A549 treated with GW870086 at 1 μM for 4 hours (cell line): ENCODE data around the gene CDC42BPG. TPM values are rescaled to one million over a fixed set of nuclear protein-coding genes. Genes with fewer than 3 reads are reported as not detected.

ENCODE experiments used
- total RNA-seq: library from RNA; stranded (reverse); fragments of 200-300 nt; extraction: Qiagen RNA extraction; gene quantifications from 5 replicates; pipeline ENCODE4 v1.2.3, GENCODE V29; 2022; ENCODE audit warnings: low read depth

CDC42BPG gene
- total RNA-seq: 1.1 to 1.8 TPM (median 1.6 TPM) in 5 replicates

GRCh38 chr11:64844330-64845128, at the start of gene CDC42BPG:
Gene CDC42BPG, minus strand, starts transcription at chr11:64844653. Its CDS starts 84 bp downstream, at chr11:64844569.

GRCh38 chr11:64878494-64879243, 34.2 kb upstream of the CDC42BPG start, which contains the start of gene EHD1:
Gene EHD1, minus strand, starts transcription at chr11:64878621. Its CDS starts 157 bp downstream, at chr11:64878464.

GRCh38 chr11:64810271-64810890, 34.1 kb downstream of the CDC42BPG start, which contains the start of gene MEN1:
Gene MEN1, minus strand, starts transcription at chr11:64810551. Its CDS starts 442 bp downstream, at chr11:64810109.

GRCh38 chr11:64803158-64803845, 41.2 kb downstream of the CDC42BPG start, which contains the start of gene MAP4K2:
Gene MAP4K2, minus strand, starts transcription at chr11:64803214. Its CDS starts 65 bp downstream, at chr11:64803149.

GRCh38 chr11:64778473-64779298, 65.8 kb downstream of the CDC42BPG start, which contains the start of gene SF1:
Gene SF1, minus strand, starts transcription at chr11:64778542. Its CDS starts 150 bp downstream, at chr11:64778392.

Other genes starting within 250 kb of the CDC42BPG start
- gene NRXN2, start 121.5 kb downstream of the CDC42BPG start, total RNA-seq: 0.19 to 0.35 TPM (median 0.27 TPM) in 5 replicates
- 1.1 to 2.6 TPM (median 1.4 TPM) in 5 replicates for gene RASGRP2, start 100.5 kb downstream of the CDC42BPG start, total RNA-seq
- 0.17 to 0.58 TPM (median 0.32 TPM) in 5 replicates for gene PYGM, start 84.7 kb downstream of the CDC42BPG start, total RNA-seq
- gene SF1, start 66.1 kb downstream of the CDC42BPG start, total RNA-seq: 160 to 206 TPM (median 161 TPM) in 5 replicates
- 6.9 to 9.1 TPM (median 8.0 TPM) in 5 replicates for gene MAP4K2, start 41.4 kb downstream of the CDC42BPG start, total RNA-seq
- 28.7 to 39.3 TPM (median 36.7 TPM) in 5 replicates for gene MEN1, start 34.1 kb downstream of the CDC42BPG start, total RNA-seq
- gene EHD1, start 34.0 kb upstream of the CDC42BPG start, total RNA-seq: 104 to 140 TPM (median 129 TPM) in 5 replicates
- 12.9 to 22.4 TPM (median 20.8 TPM) in 5 replicates for gene ATG2A, start 72.6 kb upstream of the CDC42BPG start, total RNA-seq
- 3.6 to 6.2 TPM (median 4.2 TPM) in 5 replicates for gene PPP2R5B, start 80.0 kb upstream of the CDC42BPG start, total RNA-seq
- gene GPHA2, start 91.2 kb upstream of the CDC42BPG start, total RNA-seq: not detected in 5 replicates
- gene MAJIN, start 127.5 kb upstream of the CDC42BPG start, total RNA-seq: not detected in 5 replicates
- 0.61 to 1.3 TPM (median 0.67 TPM) in 5 replicates for gene BATF2, start 152.3 kb upstream of the CDC42BPG start, total RNA-seq
- 157 to 200 TPM (median 182 TPM) in 5 replicates for gene ARL2, start 169.5 kb upstream of the CDC42BPG start, total RNA-seq
- 20.2 to 23.7 TPM (median 21.5 TPM) in 5 replicates for gene SNX15, start 182.8 kb upstream of the CDC42BPG start, total RNA-seq
- gene SAC3D1, start 196.6 kb upstream of the CDC42BPG start, total RNA-seq: 33.6 to 55.1 TPM (median 50.9 TPM) in 5 replicates
- gene NAALADL1, start 213.9 kb upstream of the CDC42BPG start, total RNA-seq: not detected in 5 replicates
- gene CDCA5, start 239.4 kb upstream of the CDC42BPG start, total RNA-seq: 56.3 to 73.2 TPM (median 69.6 TPM) in 5 replicates
- 30.8 to 34.6 TPM (median 33.1 TPM) in 5 replicates for gene ZFPL1, start 239.6 kb upstream of the CDC42BPG start, total RNA-seq